ENCODE measurements around the gene MBLAC2. TPM values are rescaled to one million over a fixed set of nuclear protein-coding genes. Genes with fewer than 3 reads are reported as not detected.

The MBLAC2 gene
- 1 to 10 TPM; 3.4 to 4.6 (median 3.7) TPM for total RNA-seq

GRCh38 chr5:90474235-90475107 is at the start of gene MBLAC2, which contains the start of gene POLR3G:
MBLAC2 (minus strand) TSS chr5:90474771; CDS start chr5:90474292, 479 bp downstream.
POLR3G (plus strand) TSS chr5:90474864; CDS start chr5:90485568, 10,704 bp downstream.
- H3K36me3 Mint-ChIP-seq (ENCODE audit: insufficient read depth), result peaks cover 16% of the 10 kb centered on the region
- H3K9me3 Mint-ChIP-seq, result peaks cover 4% of the 10 kb centered on the region
- peak within 1 kb of the TSS; percentile 95 for H3K4me3 Mint-ChIP-seq

GRCh38 chr5:90519081-90519480 is 44.5 kb upstream of the MBLAC2 start:
- ATAC-seq (no peak), DNase-seq (no peak)
- Mint-ChIP-seq H3K27me3 (ENCODE audit: low read depth) (no peaks in the 10 kb centered on the region), H3K36me3 (ENCODE audit: insufficient read depth) (peaks cover 31% of the 10 kb centered on the region), H3K4me1 (ENCODE audit: low read depth) (peaks cover 4% of the 10 kb centered on the region), H3K4me3 (no peak overlapping the region), H3K9me3 (no peaks in the 10 kb centered on the region)

More at GRCh38 chr5:90474235-90475107, at the start of gene MBLAC2, which contains the start of gene POLR3G:
- peak; percentile 94 for DNase-seq
- ATAC-seq, result peak; percentile 91 to 92
- Mint-ChIP-seq H3K4me1 (ENCODE audit: low read depth) (peaks cover 26% of the 10 kb centered on the region), H3K27me3 (ENCODE audit: low read depth) (no peaks in the 10 kb centered on the region)

GRCh38 chr5:90518661-90519060 is 44.1 kb upstream of the MBLAC2 start:
- H3K4me3 Mint-ChIP-seq, result no peak overlapping the region
- no peak for DNase-seq
- no peaks in the 10 kb centered on the region for H3K27me3 Mint-ChIP-seq (ENCODE audit: low read depth)
- no peaks in the 10 kb centered on the region for H3K9me3 Mint-ChIP-seq
- H3K4me1 Mint-ChIP-seq (ENCODE audit: low read depth), result peaks cover 4% of the 10 kb centered on the region
- no peak for ATAC-seq
- H3K36me3 Mint-ChIP-seq (ENCODE audit: insufficient read depth), result peaks cover 31% of the 10 kb centered on the region

GRCh38 chr5:90514520-90514919 is 39.9 kb upstream of the MBLAC2 start:
- peaks cover 4% of the 10 kb centered on the region for H3K4me1 Mint-ChIP-seq (ENCODE audit: low read depth)
- H3K4me3 Mint-ChIP-seq, result no peak overlapping the region
- H3K27me3 Mint-ChIP-seq (ENCODE audit: low read depth), result no peaks in the 10 kb centered on the region
- H3K36me3 Mint-ChIP-seq (ENCODE audit: insufficient read depth), result peaks cover 11% of the 10 kb centered on the region
- no peak for ATAC-seq
- no peaks in the 10 kb centered on the region for H3K9me3 Mint-ChIP-seq
- no peak for DNase-seq

- ATAC-seq (no peak), DNase-seq (no peak)
- Mint-ChIP-seq H3K36me3 (ENCODE audit: insufficient read depth) (peaks cover 3% of the 10 kb centered on the region), H3K4me3 (no peak overlapping the region), H3K9me3 (no peaks in the 10 kb centered on the region), H3K4me1 (ENCODE audit: low read depth) (no peaks in the 10 kb centered on the region), H3K27me3 (ENCODE audit: low read depth) (no peaks in the 10 kb centered on the region)
These were observed 35.9 kb upstream of the MBLAC2 start for GRCh38 chr5:90510438-90510837.

- Mint-ChIP-seq H3K27me3 (ENCODE audit: low read depth) (no peaks in the 10 kb centered on the region), H3K9me3 (no peaks in the 10 kb centered on the region), H3K4me3 (no peak overlapping the region), H3K4me1 (ENCODE audit: low read depth) (no peaks in the 10 kb centered on the region), H3K36me3 (ENCODE audit: insufficient read depth) (peaks cover 3% of the 10 kb centered on the region)
- ATAC-seq (no peak), DNase-seq (no peak)
These were observed 31.6 kb upstream of the MBLAC2 start for GRCh38 chr5:90506221-90506620.

GRCh38 chr5:90504743-90505142 is 30.2 kb upstream of the MBLAC2 start:
- DNase-seq (no peak), ATAC-seq (no peak)
- Mint-ChIP-seq H3K4me1 (ENCODE audit: low read depth) (no peaks in the 10 kb centered on the region), H3K9me3 (no peaks in the 10 kb centered on the region), H3K27me3 (ENCODE audit: low read depth) (no peaks in the 10 kb centered on the region), H3K4me3 (no peak overlapping the region), H3K36me3 (ENCODE audit: insufficient read depth) (peaks cover 3% of the 10 kb centered on the region)

- H3K27me3 Mint-ChIP-seq (ENCODE audit: low read depth), result no peaks in the 10 kb centered on the region
- no peaks in the 10 kb centered on the region for H3K36me3 Mint-ChIP-seq (ENCODE audit: insufficient read depth)
- H3K4me3 Mint-ChIP-seq, result no peak overlapping the region
- no peaks in the 10 kb centered on the region for H3K4me1 Mint-ChIP-seq (ENCODE audit: low read depth)
- no peak for DNase-seq
- ATAC-seq, result no peak
- H3K9me3 Mint-ChIP-seq, result no peaks in the 10 kb centered on the region
These were observed 29.0 kb upstream of the MBLAC2 start for GRCh38 chr5:90503596-90503995.

- DNase-seq (no peak), ATAC-seq (no peak)
- Mint-ChIP-seq H3K36me3 (ENCODE audit: insufficient read depth) (peaks cover 8% of the 10 kb centered on the region), H3K27me3 (ENCODE audit: low read depth) (no peaks in the 10 kb centered on the region), H3K4me1 (ENCODE audit: low read depth) (no peaks in the 10 kb centered on the region), H3K4me3 (no peak overlapping the region), H3K9me3 (no peaks in the 10 kb centered on the region)
These were observed 20.6 kb upstream of the MBLAC2 start for GRCh38 chr5:90495146-90495545.

GRCh38 chr5:90494043-90494442 is 19.5 kb upstream of the MBLAC2 start:
- Mint-ChIP-seq H3K27me3 (ENCODE audit: low read depth) (no peaks in the 10 kb centered on the region), H3K9me3 (no peaks in the 10 kb centered on the region), H3K36me3 (ENCODE audit: insufficient read depth) (peaks cover 8% of the 10 kb centered on the region), H3K4me3 (no peak overlapping the region), H3K4me1 (ENCODE audit: low read depth) (no peaks in the 10 kb centered on the region)
- ATAC-seq (no peak), DNase-seq (no peak)

- DNase-seq, result no peak
- Mint-ChIP-seq H3K9me3 (no peaks in the 10 kb centered on the region), H3K27me3 (ENCODE audit: low read depth) (no peaks in the 10 kb centered on the region), H3K4me1 (ENCODE audit: low read depth) (no peaks in the 10 kb centered on the region), H3K36me3 (ENCODE audit: insufficient read depth) (peaks cover 3% of the 10 kb centered on the region), H3K4me3 (no peak overlapping the region)
- ATAC-seq, result no peak
These were observed 14.2 kb upstream of the MBLAC2 start for GRCh38 chr5:90488791-90489190.

- H3K4me1 Mint-ChIP-seq (ENCODE audit: low read depth), result no peaks in the 10 kb centered on the region
- DNase-seq (no peak), ATAC-seq (no peak)
- H3K9me3 Mint-ChIP-seq, result no peaks in the 10 kb centered on the region
- no peak overlapping the region for H3K4me3 Mint-ChIP-seq
- H3K27me3 Mint-ChIP-seq (ENCODE audit: low read depth), result no peaks in the 10 kb centered on the region
- peaks cover 3% of the 10 kb centered on the region for H3K36me3 Mint-ChIP-seq (ENCODE audit: insufficient read depth)
These were observed 10.0 kb upstream of the MBLAC2 start for GRCh38 chr5:90484540-90484939.

GRCh38 chr5:90483206-90483605 is 8.6 kb upstream of the MBLAC2 start:
- ATAC-seq, result no peak
- H3K27me3 Mint-ChIP-seq (ENCODE audit: low read depth), result no peaks in the 10 kb centered on the region
- H3K36me3 Mint-ChIP-seq (ENCODE audit: insufficient read depth), result peaks cover 3% of the 10 kb centered on the region
- DNase-seq, result no peak
- H3K4me3 Mint-ChIP-seq, result no peak overlapping the region
- H3K4me1 Mint-ChIP-seq (ENCODE audit: low read depth), result no peaks in the 10 kb centered on the region
- no peaks in the 10 kb centered on the region for H3K9me3 Mint-ChIP-seq

GRCh38 chr5:90480699-90481098 is 6.1 kb upstream of the MBLAC2 start:
- Mint-ChIP-seq H3K4me1 (ENCODE audit: low read depth) (no peaks in the 10 kb centered on the region), H3K27me3 (ENCODE audit: low read depth) (no peaks in the 10 kb centered on the region), H3K9me3 (no peaks in the 10 kb centered on the region), H3K36me3 (ENCODE audit: insufficient read depth) (no peaks in the 10 kb centered on the region), H3K4me3 (no peak overlapping the region)
- DNase-seq, result no peak
- ATAC-seq, result no peak
